Measurements from ENCODE around the gene ERRFI1. TPM values are rescaled to one million over a fixed set of nuclear protein-coding genes. Genes with fewer than 3 reads are reported as not detected.

Gene ERRFI1
- total RNA-seq, 1 donor from 2014 or later, result 305 TPM

- Mint-ChIP-seq H3K9me3 (ENCODE audit: low read depth) (no peaks in the 10 kb centered on the region), H3K4me3 (ENCODE audit: unreplicated experiment) (no peak overlapping the region), H3K36me3 (ENCODE audit: low read depth) (peaks cover 30% of the 10 kb centered on the region), H3K27ac (ENCODE audit: unreplicated experiment) (no peak overlapping the region), H3K4me1 (ENCODE audit: low read depth) (peaks cover 6% of the 10 kb centered on the region), H3K27me3 (ENCODE audit: low read depth) (no peaks in the 10 kb centered on the region)
- no peak for DNase-seq (ENCODE audit: low spot score)
- TF ChIP-seq CTCF (IDR thresholded peaks at IDR 0.05), result no peak
These were observed 42.9 kb downstream of the ERRFI1 start for GRCh38 chr1:7983086-7983778.

DNA sequence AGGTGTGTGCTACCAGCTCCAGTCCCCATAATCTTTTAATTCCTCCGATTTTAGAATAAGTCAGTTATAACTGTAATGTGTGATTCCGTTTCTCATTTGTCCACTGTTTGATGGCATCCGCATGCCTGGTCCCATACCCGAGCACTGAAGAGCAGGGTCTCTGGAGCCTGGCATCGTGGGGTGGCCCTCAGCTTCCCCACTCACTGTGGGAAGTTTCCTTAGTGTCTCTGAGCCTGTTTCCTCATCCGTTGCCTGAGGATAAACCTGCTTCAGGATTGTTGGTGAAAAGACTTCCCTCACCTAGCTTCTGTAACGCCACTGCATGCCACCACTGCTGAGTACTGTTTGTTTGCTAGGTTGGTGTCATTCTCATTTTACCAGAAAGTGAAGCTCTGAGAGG, 45.1 kb downstream of the ERRFI1 start:
- H3K4me3 Mint-ChIP-seq (ENCODE audit: unreplicated experiment), result no peak overlapping the region
- H3K27me3 Mint-ChIP-seq (ENCODE audit: low read depth), result no peaks in the 10 kb centered on the region
- peaks cover 6% of the 10 kb centered on the region for H3K4me1 Mint-ChIP-seq (ENCODE audit: low read depth)
- TF ChIP-seq CTCF (IDR thresholded peaks at IDR 0.05), result no peak
- H3K9me3 Mint-ChIP-seq (ENCODE audit: low read depth), result no peaks in the 10 kb centered on the region
- no peak for DNase-seq (ENCODE audit: low spot score)
- H3K27ac Mint-ChIP-seq (ENCODE audit: unreplicated experiment), result no peak overlapping the region
- peaks cover 29% of the 10 kb centered on the region for H3K36me3 Mint-ChIP-seq (ENCODE audit: low read depth)

- peaks cover 5% of the 10 kb centered on the region for H3K4me1 Mint-ChIP-seq (ENCODE audit: low read depth)
- H3K27me3 Mint-ChIP-seq (ENCODE audit: low read depth), result no peaks in the 10 kb centered on the region
- no peak for DNase-seq (ENCODE audit: low spot score)
- H3K4me3 Mint-ChIP-seq (ENCODE audit: unreplicated experiment), result no peak overlapping the region
- H3K9me3 Mint-ChIP-seq (ENCODE audit: low read depth), result no peaks in the 10 kb centered on the region
- peak; percentile 96 for TF ChIP-seq CTCF (IDR thresholded peaks at IDR 0.05)
- peak overlapping the region; percentile 76 for H3K27ac Mint-ChIP-seq (ENCODE audit: unreplicated experiment)
- peaks cover 26% of the 10 kb centered on the region for H3K36me3 Mint-ChIP-seq (ENCODE audit: low read depth)
These were observed 50.8 kb downstream of the ERRFI1 start for GRCh38 chr1:7975212-7975865.

GRCh38 chr1:7973086-7973485, 53.0 kb downstream of the ERRFI1 start:
- no peaks in the 10 kb centered on the region for H3K9me3 Mint-ChIP-seq (ENCODE audit: low read depth)

GRCh38 chr1:7972285-7972684, 53.8 kb downstream of the ERRFI1 start:
- H3K36me3 Mint-ChIP-seq (ENCODE audit: low read depth), result peaks cover 27% of the 10 kb centered on the region
- no peaks in the 10 kb centered on the region for H3K9me3 Mint-ChIP-seq (ENCODE audit: low read depth)
- no peaks in the 10 kb centered on the region for H3K27me3 Mint-ChIP-seq (ENCODE audit: low read depth)
- DNase-seq (ENCODE audit: low spot score), result no peak
- no peak for TF ChIP-seq CTCF (IDR thresholded peaks at IDR 0.05)
- no peak overlapping the region for H3K27ac Mint-ChIP-seq (ENCODE audit: unreplicated experiment)
- peaks cover 6% of the 10 kb centered on the region for H3K4me1 Mint-ChIP-seq (ENCODE audit: low read depth)
- H3K4me3 Mint-ChIP-seq (ENCODE audit: unreplicated experiment), result no peak overlapping the region

More at GRCh38 chr1:7973086-7973485, 53.0 kb downstream of the ERRFI1 start:
- Mint-ChIP-seq H3K4me3 (ENCODE audit: unreplicated experiment) (no peak overlapping the region), H3K27ac (ENCODE audit: unreplicated experiment) (no peak overlapping the region), H3K27me3 (ENCODE audit: low read depth) (no peaks in the 10 kb centered on the region), H3K36me3 (ENCODE audit: low read depth) (peaks cover 31% of the 10 kb centered on the region), H3K4me1 (ENCODE audit: low read depth) (peaks cover 5% of the 10 kb centered on the region)
- TF ChIP-seq CTCF (IDR thresholded peaks at IDR 0.05), result no peak
- DNase-seq (ENCODE audit: low spot score), result no peak

Measured in chondrocyte (in vitro differentiated cells).